GM18907 (cell line): ENCODE data around the gene RNF7.
"Not testable (repeated sequence)": the region's sequence is repeated elsewhere in the genome, so short reads cannot be mapped to it uniquely, and the experiment has no call there.

Experiments used
- ATAC-seq: cut with Tn5 transposase; IDR thresholded peaks from one replicate; pipeline ENCODE4 v1.9.1; 2021; ENCODE audit warnings: mild to moderate bottlenecking, moderate library complexity; ENCODE audit not compliant: unreplicated experiment

RNF7 gene

DNA sequence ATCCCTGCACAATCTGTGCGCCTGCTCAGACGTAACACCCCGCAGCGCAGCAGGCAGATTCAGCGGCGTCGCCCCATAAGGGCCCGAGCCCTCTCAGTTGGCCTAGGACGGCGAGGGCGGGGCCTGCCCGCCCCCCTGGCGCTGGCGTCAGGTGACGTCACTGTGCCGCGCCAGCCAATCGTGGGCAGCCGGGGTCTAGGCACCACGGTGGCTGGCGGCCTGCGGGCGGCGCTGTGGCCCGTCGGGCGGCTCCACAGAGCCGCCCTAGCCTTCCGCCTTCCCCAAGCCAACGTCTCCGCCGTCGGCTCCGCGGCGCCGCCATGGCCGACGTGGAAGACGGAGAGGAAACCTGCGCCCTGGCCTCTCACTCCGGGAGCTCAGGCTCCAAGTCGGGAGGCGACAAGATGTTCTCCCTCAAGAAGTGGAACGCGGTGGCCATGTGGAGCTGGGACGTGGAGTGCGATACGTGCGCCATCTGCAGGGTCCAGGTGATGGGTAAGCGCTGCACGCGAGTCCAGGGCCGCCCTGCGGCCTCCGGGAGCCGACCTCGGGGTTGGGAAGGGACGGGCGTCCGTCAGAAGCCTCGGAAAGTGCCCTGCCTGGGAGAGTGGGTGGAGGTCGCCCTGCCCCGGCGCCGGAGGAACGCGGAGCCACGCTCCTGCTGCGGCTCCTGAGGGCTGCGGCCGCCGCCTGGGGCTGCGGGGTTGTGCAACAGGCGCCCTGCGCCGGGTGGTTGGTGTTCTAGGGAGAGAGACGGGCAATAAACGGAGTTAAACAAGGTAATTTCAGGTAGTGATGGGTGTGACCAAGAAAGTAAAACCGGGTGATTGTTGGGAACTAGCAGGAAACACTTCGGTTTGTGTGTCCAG, at the start of gene RNF7:
Gene RNF7 (plus strand): TSS at position 277 of the 869 bp plus-strand sequence. CDS start 44 bp downstream, at position 321.
- peak; percentile 92 for ATAC-seq

DNA sequence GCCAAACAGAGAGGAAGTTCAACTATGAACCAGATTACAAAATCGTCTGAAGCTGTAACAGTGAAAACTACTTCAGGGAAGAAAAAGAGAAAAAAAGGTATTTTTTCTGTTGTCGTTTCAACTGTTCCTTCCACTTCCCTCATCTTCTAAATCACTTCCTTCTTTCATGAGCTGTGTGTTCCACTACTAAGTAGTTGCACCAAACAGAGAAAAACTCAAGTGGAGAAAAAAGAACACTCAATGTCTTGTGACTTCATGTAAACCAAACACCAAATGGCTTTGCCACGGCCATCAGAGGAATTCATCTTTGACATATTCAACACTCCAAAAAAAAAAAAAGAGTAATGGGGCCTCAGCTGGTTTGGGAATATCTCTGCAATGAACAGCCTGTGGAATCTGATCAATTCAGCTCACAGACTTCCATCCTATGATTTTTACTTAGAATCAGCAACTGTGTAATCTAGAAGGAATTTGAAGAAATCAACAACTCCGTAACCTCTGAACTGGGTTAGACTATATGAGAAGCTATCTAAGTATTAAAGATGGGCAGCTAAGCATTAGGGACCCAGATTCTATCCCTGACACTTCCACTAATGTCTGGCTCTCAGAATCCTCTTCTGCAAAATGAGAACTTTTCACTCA, 47.5 kb upstream of the RNF7 start:
- ATAC-seq, result no peak

DNA sequence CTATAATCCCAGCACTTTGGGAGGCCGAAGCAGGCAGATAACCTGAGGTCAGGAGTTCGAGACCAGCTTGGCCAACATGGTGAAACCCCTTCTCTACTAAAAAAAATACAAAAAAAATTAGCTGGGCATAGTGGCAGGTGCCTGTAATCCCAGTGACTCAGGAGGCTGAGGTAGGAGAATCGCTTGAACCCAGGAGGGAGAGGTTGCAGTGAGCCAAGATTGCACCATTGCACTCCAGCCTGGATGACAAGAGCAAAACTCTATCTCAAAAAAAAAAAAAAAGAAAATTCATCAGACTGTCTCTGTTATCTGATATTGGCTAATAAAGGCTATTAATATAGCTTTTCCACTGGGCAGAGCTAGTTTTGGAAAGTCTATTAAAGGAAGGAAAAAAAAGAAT, 46.6 kb upstream of the RNF7 start:
- not testable (repeated sequence) for ATAC-seq

DNA sequence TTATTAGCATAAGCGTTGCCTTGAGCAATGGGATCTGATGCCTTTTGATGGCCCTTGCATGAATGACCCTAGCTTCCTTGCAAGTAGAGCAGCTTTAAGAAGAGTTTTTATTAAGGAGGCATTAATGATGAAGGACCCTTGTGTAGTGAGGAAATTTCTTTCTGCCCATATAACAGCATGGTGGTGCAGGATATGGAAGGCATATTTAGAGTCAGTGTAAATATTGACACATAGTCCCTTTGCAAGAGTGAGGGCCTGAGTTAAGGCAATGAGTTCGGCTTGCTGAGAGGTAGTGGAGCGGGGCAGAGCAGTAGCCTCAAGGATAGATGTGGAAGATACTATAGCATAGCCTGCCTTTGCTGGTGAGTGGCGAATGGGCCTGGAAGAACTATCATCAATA, 45.1 kb upstream of the RNF7 start:
- not testable (repeated sequence) for ATAC-seq

DNA sequence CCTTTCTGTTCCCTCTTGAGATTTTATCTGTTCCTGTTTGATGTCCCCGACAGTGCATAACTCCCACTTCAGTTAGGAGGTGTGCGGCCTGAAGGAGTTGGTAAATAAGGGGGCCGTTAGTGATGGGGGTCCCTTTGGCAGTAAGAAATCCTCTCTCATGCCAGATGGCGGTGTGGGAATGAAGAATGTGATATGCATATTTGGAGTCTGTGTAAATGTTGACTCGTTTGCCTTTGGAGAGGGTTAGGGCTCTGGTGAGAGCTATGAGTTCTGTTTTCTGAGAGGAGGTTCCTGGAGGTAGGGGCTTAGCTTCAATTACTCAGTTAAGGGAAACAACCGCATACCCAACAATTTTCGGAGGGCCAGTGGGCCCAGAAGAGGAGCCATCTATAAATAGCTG, 38.8 kb upstream of the RNF7 start:
- ATAC-seq, result no peak

DNA sequence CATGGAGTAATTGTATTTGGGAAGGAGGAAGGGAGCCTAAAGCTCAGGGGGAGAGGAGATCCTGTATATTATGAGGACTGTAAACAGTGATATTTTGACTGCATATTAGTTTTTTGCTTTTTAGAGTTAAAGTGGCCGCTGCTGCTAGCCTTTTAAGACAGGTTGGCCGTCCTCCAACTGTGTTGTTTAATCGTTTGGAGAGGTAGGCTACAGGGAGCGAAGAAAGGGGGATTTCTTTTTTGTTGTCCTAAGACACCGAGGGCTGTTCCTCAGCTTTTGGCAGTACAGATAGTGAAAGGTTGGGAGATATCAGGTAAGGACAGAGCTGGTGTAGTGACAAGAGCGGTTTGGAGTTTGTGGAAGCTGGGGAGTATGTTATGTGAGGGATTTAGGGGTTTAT, 38.2 kb upstream of the RNF7 start:
- ATAC-seq, result no peak

DNA sequence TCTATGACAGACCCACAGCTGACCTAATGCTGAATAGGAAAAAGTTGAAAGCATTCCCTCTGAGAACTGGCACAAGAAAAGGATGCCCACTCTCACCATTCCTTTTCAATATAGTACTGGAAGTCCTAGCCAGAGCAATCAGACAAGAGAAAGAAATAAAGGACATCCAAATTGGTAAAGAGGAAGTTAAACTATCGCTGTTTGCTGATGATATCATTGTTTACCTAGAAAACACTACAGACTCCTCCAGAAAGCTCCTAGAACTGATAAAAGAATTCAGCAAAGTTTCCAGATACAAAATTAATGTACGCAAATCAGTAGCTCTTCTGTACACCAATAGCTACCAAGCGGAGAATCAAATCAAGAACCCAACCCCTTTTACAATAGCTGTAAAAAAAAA, 34.7 kb upstream of the RNF7 start:
- ATAC-seq, result not testable (repeated sequence)

DNA sequence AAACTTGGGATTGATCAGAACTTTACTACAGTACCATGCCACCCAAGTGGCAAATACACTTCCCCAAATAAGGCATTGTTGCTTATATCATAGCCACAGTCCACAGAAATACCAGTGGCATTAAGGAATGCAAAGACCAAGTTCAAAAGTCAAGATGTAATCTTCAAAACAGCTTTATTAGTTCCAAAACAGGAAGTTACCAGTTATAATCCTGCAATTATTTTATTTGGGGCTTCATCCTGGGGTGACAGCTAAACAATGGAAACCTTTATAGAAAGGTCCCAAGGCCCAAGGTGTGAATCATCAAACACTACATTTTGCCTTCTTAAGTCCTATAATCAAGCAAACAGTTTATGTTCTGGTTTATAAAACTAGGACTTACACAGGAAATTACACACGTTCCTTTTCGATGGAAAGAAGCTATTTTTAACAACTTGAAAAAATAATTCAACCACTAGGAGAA, 30.3 kb upstream of the RNF7 start:
- ATAC-seq, result no peak

DNA sequence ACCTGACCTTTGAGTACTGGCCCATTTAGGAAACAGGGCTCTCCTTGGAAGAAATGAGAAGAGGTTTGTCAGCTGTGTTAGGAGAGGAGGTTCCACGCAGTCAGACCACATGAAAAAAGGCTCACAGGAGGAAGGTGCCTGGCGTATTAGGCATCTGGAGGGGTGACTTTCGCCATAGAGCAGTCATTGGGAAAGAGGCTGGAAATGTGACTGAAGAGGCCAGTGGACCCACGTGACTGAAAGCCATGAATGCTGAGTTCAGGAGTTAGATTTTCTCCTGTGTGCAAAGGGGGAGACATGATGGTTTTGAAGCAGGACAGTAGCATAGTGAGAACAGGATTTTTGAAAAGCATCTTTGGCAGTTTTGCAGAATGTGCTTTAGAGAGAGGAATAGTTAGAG, 29.7 kb upstream of the RNF7 start:
- no peak for ATAC-seq

DNA sequence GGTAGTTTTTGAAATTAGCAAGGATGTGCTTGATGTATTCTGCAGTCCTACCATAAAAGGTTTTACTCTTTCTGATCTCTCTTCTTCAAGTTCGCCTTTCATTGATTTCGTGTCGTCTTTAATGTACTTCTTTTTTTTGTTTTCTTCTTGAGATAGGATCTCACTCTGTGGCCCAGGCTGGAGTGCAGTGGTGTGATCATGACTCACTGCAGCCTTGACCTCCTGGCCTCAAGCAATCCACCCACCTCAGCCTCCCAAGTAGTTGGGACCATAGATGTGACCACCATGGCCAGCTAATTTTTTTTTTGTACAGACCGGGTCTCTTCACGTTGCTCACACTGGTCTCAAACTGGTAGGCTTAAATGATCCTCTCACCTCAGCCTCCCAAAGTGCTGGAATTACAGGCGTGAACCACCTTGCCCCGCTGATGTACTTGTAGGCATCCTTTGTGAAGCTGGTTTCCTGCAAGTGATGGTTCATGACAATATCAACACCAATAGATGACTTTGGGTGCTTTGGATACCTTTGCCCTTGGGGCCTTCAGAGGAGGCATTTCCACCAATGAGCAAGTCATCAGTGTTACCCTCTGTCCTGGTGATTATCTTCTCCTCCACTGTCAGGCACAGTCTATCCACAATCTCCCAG, 28.9 kb upstream of the RNF7 start:
- no peak for ATAC-seq

DNA sequence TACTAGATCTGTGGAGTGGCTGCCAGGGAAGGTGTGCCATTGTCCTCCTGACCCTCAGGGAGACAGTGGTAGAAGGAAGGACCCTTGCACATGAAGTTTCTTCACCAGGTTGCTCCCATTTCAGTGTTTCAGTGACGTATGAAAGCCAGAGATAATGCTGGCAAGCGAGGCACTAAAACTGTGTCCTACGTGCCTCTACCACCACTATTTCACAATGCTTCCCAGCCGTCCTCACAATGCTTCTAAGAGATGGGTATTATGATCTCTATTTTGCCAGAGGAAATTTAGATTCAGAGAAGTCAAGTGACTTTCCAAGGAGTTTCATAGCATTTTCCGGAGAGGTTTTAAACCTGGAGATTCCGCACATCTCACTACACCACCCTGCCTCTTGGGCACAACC, 28.0 kb upstream of the RNF7 start:
- no peak for ATAC-seq

DNA sequence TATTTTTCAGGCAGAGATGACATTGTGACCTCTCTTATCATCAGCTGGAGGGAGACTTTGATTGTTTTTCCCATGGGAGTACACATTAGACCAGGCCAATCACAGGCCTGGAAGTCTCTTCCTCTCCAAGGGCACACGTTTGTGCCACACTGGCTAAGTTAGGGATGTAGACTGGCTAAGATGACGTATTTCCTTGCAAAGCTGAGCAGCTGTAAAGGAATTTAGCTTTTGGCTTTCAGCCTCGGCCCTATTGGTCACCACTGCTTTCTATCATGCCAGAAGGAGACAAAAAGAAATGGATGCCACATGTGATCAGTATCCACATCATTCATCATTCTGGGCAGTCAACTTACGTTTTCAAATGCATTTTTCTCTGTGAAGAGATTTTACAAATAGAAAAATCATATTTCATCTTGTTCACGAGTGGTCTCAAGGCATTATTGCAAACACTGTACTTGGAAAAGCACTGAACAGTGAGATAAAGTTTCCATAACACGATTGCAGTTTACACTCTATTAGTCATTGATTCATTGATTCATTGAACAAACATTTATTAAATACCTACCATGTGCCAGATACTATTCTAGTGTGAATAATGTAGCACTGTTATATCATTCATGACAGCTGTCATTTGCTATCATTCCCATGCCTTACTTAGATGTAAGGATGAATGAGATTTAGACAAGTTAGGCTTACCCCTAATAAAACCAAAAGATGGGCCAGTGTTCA, 27.0 kb upstream of the RNF7 start:
- ATAC-seq, result no peak

DNA sequence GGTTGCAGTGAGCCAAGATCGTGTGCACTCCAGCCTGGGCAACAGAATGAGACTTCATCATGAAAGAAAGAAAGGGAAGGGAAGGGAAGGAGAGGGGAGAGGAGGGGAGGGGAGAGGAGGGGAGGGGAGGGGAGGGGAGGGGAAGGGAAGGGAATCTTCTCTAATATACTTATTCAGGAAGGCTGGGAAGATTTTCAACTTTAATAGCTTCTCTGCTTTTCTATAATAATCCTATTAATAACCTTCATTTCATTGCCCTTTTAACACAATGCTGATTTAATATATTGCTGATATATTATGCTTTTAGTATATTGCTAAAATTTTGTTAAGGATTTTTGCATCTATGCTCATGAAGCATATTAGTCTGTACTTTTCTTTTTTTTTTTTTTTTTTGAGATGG, 23.4 kb upstream of the RNF7 start:
- no peak for ATAC-seq

DNA sequence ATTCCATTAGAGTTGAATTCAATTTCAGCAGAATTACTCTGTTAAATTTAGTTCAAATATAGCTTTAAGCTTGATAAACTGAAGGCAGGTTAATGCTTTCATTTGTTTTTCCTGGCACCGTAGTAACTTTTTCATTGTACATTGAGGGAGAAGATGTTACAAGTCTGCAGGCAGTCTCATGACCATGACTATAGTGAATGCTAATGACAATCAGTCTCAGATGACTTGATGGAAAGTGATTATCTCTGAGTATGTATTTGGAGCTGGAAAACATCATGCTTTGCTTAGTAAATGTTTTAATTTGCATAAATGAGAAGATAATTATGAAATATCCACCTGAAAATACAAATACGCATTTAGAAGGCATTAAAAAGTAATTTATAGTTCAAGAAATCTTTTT, 16.0 kb upstream of the RNF7 start:
- ATAC-seq, result no peak

DNA sequence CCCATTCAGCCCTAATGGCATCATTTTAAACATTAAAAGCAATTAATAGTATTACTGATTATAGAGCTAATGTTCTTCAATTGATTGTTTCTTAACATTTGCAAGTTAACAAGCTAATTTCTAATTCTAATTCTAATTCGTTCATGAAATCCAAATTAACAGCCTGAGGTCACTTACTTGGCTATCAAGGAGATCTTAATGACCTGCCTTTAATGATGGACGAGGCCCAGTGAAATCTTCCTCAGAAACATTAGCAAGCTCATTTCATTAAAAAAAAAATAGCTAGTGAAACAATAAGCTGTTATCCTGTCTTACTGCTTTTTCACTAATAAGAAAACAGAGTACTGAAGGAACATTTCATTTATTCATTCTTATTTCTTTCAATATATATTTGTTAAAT, 15.4 kb upstream of the RNF7 start:
- ATAC-seq, result no peak

DNA sequence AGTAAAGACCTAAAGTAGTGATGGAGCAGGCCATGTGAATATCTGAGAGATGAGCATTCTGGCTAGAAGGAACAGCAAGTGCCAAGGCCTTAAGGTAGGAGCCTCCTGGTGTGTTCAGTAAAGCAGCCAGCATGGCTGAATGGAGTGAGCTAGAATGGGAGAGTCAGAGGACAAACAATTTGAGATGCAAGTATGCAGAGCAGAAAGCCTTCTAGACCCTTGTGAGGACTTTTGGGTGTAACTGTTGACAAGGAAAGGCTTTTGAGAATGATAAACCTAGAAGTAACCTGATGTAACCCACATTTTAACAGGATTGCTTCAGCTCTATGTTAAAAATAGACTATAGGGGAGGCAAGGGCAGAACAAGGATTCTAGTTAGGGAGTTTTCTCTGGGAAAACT, 14.8 kb upstream of the RNF7 start:
- no peak for ATAC-seq

DNA sequence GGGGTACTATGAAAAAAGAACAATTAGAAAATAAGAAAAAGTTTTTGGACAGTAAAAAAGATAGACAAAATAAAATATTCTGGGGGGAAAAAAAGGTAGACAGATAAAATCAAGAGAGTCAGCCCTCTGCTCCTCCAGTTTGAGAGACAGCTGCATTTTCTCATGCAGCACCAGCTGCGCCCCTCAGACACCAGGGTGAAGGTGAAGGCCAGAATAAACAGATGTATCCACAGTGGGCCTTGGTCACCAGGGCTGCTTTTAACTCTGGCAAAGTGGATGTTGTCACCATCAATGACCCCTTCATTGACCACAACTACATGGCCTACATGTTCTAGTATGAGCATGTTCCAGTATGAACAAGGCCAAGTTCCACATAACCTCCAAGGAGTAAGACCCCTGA, 13.9 kb upstream of the RNF7 start:
- no peak for ATAC-seq

DNA sequence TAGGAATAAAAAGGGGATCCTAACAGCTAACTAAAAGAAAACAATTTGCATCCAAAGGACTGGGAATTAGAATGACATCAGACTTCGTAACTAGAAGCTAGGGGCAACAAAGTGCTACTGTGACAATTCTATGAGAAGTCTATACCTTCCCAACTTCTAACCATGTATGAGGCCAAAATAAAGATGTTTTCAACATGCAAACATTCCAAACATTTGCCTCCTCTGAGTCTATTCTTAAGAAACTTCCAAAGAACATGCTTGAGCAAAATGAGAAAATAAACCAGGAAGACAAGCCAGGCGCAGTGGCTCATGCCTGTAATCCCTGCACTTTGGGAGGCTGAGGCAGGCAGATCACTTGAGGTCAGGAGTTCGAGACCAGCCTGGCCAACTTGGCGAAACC, 13.1 kb upstream of the RNF7 start:
- ATAC-seq, result no peak

DNA sequence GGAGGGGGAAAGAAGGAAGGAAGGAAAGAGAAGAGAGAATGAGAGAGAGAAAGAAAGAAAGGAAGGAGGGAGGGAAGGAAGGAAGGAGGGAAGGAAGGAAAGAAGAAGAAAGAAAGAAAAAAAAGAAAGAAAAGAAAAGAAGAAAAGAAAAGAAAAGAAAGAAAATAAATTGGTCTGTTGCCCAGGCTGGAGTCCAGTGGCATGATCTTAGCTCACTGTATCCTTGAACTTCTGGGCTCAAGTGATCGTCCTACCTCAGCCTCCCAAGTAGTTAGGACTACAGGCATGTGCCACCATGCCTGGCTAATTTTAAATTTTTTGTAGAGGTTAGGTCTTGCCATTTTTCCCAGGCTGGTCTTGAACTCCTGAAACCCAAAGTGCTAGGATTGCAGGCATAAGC, 11.6 kb upstream of the RNF7 start:
- ATAC-seq, result no peak

DNA sequence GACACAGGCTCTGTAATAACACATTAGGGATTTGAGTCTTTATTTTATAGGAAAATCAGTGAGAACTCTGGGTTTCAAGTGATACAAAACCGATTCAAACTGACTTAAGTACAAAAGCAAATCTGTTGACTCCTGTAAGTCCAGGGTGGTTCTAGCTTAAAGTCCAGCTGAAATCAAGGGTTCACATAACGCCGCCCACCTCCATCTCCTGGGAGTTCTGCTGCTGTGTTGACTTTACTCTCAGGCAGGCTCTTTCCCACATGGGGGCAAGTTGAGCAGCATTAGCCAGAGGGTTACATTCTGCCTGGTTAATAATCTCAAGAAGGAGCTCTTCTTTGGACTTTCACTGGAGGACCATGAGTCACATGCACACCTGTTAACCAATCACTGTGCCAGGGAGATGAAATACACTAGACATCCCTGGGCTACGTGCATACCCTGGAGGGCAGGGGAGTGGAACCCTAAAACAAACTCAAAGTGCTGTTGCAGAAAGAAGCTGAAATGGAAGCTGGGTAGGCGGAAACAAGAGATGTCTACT, 9.7 kb upstream of the RNF7 start:
- no peak for ATAC-seq

DNA sequence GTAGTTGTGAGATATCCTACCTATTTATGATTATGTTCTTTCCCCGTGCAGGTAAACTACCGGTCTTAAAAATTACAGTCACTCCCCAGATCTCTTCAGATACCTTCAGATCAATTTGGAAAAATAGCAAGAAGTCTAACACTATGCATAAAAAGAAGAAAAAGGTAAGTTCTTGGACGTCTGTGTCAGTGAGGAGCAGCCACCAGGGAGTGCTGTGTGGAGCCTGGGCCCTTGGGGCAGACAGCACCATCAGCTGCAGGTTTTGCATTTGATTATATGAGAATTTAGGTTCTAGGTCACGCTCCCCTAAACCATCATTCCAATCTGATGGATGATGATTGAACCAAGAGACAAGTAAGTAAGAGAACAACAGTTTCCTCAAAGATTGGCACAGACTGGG, 8.9 kb upstream of the RNF7 start:
- ATAC-seq, result no peak
